ENCODE measurements around the gene TKT. TPM values are rescaled to one million over a fixed set of nuclear protein-coding genes. Genes with fewer than 3 reads are reported as not detected.

Gene TKT
- total and polyA plus RNA-seq, 2 of the 13 experiments (the other 11 are each of a cell fraction or from before 2014, with no cell fraction given): 150 to 238 TPM

GRCh38 chr3:53255775-53256703 is at the start of gene TKT (continued):
- TF ChIP-seq ZBTB34 (CRISPR knock-in tag; IDR thresholded peaks at IDR 0.05) (no peak), ZNF558 (CRISPR knock-in tag; IDR thresholded peaks at IDR 0.05; ENCODE audit: borderline replicate concordance) (no peak), ZMYM3 (CRISPR knock-in tag; IDR thresholded peaks at IDR 0.05) (peak; percentile 99), ZBTB26 (CRISPR knock-in tag; IDR thresholded peaks at IDR 0.05; ENCODE audit: borderline replicate concordance) (no peak), ZNF160 (CRISPR knock-in tag; IDR thresholded peaks at IDR 0.05) (no peak), TGIF2 (CRISPR knock-in tag; IDR thresholded peaks at IDR 0.05) (0 out of 2 replicates have a peak, but pooled peaks have one; percentile 62), KLF15 (CRISPR knock-in tag; IDR thresholded peaks at IDR 0.05; ENCODE audit: borderline replicate concordance) (no peak), MAZ (IDR thresholded peaks at IDR 0.05; ENCODE audit: borderline replicate concordance, low read depth, low read length) (peak; percentile 18; the same call in 1 of the 2 replicates), MAZ (CRISPR knock-in tag; IDR thresholded peaks at IDR 0.05; ENCODE audit: low read depth) (peak; percentile 92), ZNF605 (CRISPR knock-in tag; IDR thresholded peaks at IDR 0.05) (no peak; the same call in none of the 2 replicates), ZKSCAN8 (CRISPR knock-in tag; IDR thresholded peaks at IDR 0.05; ENCODE audit: borderline replicate concordance) (0 out of 2 replicates have a peak, but pooled peaks have one; percentile 38), MTA1 (CRISPR knock-in tag; IDR thresholded peaks at IDR 0.05; ENCODE audit: borderline replicate concordance) (no peak), LRRFIP1 (CRISPR knock-in tag; conservative IDR thresholded peaks at IDR 0.05) (no peak), TERF1 (CRISPR knock-in tag; IDR thresholded peaks at IDR 0.05) (no peak), ZNF451 (CRISPR knock-in tag; IDR thresholded peaks at IDR 0.05) (no peak), ZNF383 (CRISPR knock-in tag; IDR thresholded peaks at IDR 0.05; ENCODE audit: borderline replicate concordance) (no peak), ZNF564 (CRISPR knock-in tag; IDR thresholded peaks at IDR 0.05) (no peak), ATRX (CRISPR knock-in tag; IDR thresholded peaks at IDR 0.05; ENCODE audit: borderline replicate concordance) (no peak), SIX4 (CRISPR knock-in tag; IDR thresholded peaks at IDR 0.05) (no peak), ZNF607 (CRISPR knock-in tag; IDR thresholded peaks at IDR 0.05; ENCODE audit: borderline replicate concordance) (no peak), ZBTB20 (CRISPR knock-in tag; IDR thresholded peaks at IDR 0.05; ENCODE audit: borderline replicate concordance, low read depth) (no peak), STAT5B (CRISPR knock-in tag; IDR thresholded peaks at IDR 0.05) (0 out of 2 replicates have a peak, but pooled peaks have one; percentile 50), TMF1 (CRISPR knock-in tag; IDR thresholded peaks at IDR 0.05; ENCODE audit: low read depth) (no peak)
